Smooth muscle cell (in vitro differentiated cells): ENCODE results near the gene VENTX. TPM values are rescaled to one million over a fixed set of nuclear protein-coding genes. Genes with fewer than 3 reads are reported as not detected.

Source experiments
- DNase-seq: peaks from one replicate; lab custom pipeline; 2025; ENCODE audit not compliant: unreplicated experiment; lab: John Stamatoyannopoulos, UW
- H2AFZ ChIP-seq: fragments of 200-600 bp; sonication (generic); 2 replicates; pipeline ENCODE4 v1.6.0; 2016; ENCODE audit warnings: antibody characterized with exemption, low read depth, mild to moderate bottlenecking
- H3F3A ChIP-seq: fragments of 200-600 bp; sonication (generic); 2 replicates; pipeline ENCODE4 v1.6.0; 2017; ENCODE audit warnings: antibody characterized with exemption, low read depth
- H3K27ac ChIP-seq: fragments of 200-600 bp; sonication (generic); 2 replicates; pipeline ENCODE4 v1.5.1; 2016; ENCODE audit warnings: low read depth, mild to moderate bottlenecking
- H3K27me3 ChIP-seq: fragments of 200-600 bp; sonication (generic); 2 replicates; pipeline ENCODE4 v1.6.1; 2016; ENCODE audit warnings: low read depth, mild to moderate bottlenecking
- H3K36me3 ChIP-seq: fragments of 200-600 bp; sonication (generic); 2 replicates; pipeline ENCODE4 v1.5.1; 2016; ENCODE audit warnings: low read depth
- H3K4me1 ChIP-seq: fragments of 200-600 bp; sonication (generic); 2 replicates; pipeline ENCODE4 v1.5.1; 2016; ENCODE audit warnings: low read depth
- H3K4me2 ChIP-seq: fragments of 200-600 bp; sonication (generic); 2 replicates; pipeline ENCODE4 v1.6.0; 2016; ENCODE audit warnings: mild to moderate bottlenecking
- H3K4me3 ChIP-seq: fragments of 200-600 bp; sonication (generic); 2 replicates; pipeline ENCODE4 v1.5.1; 2016; ENCODE audit warnings: mild to moderate bottlenecking
- H3K79me2 ChIP-seq: fragments of 200-600 bp; sonication (generic); 2 replicates; pipeline ENCODE4 v1.6.0; 2016; ENCODE audit warnings: low read depth, mild to moderate bottlenecking
- H3K9ac ChIP-seq: fragments of 200-600 bp; sonication (generic); 2 replicates; pipeline ENCODE4 v1.6.0; 2016; ENCODE audit warnings: low read depth
- H3K9me3 ChIP-seq: fragments of 200-600 bp; sonication (generic); replicated peaks from 2 replicates; pipeline ENCODE4 v1.5.1; 2016; ENCODE audit warnings: low read depth
- H4K20me1 ChIP-seq: fragments of 200-600 bp; sonication (generic); 2 replicates; pipeline ENCODE4 v1.6.0; 2016; ENCODE audit warnings: low read depth
- CTCF ChIP-seq: fragments of 200-600 bp; sonication (generic); IDR thresholded peaks from 2 replicates; pipeline ENCODE4 v1.5.1; 2017; ENCODE audit warnings: borderline replicate concordance, mild to moderate bottlenecking, antibody characterized with exemption; ENCODE audit not compliant: insufficient read depth, poor library complexity, severe bottlenecking
- WGBS: methylation state at CpG from one replicate; pipeline ENCODE4 v1.1.7; 2016; ENCODE audit warnings: low lambda C conversion rate; 5-methylcytosine and 5-hydroxymethylcytosine counted together
- polyA plus RNA-seq: library from polyadenylated mRNA; unstranded; fragments of >200 nt; fragmentation: Nextera tagmentation; extraction: Ambion mirVana; gene quantifications from 2 replicates; pipeline ENCODE4 v1.2.1, GENCODE V29; 2016
- total RNA-seq: library from RNA; depleted of rRNA; stranded (reverse); fragments of >200 nt; gene quantifications from 2 replicates; pipeline ENCODE4 v1.2.3, GENCODE V29; 2014

VENTX gene
- total and polyA plus RNA-seq, 2 experiments from 2014 or later: not detected

GRCh38 chr10:133229265-133230043, 8.2 kb upstream of the VENTX start:
- no peak overlapping the region for H3K27ac ChIP-seq
- H3K79me2 ChIP-seq: no peaks in the 10 kb centered on the region
- whole genome bisulfite sequencing: 22% methylated on average over 39 of the region's 58 CpGs
- H3F3A ChIP-seq: no peaks in the 10 kb centered on the region
- no peak overlapping the region for H3K4me3 ChIP-seq
- H3K36me3 ChIP-seq: no peaks in the 10 kb centered on the region
- H3K9me3 ChIP-seq: no peaks in the 10 kb centered on the region
- peaks cover 73% of the 10 kb centered on the region for H3K27me3 ChIP-seq
- no peak for TF ChIP-seq CTCF
- no peak for DNase-seq
- H2AFZ ChIP-seq: no peak overlapping the region
- H3K4me1 ChIP-seq: no peaks in the 10 kb centered on the region
- H3K9ac ChIP-seq: no peak overlapping the region
- no peaks in the 10 kb centered on the region for H4K20me1 ChIP-seq
- H3K4me2 ChIP-seq: no peak overlapping the region

GRCh38 chr10:133230044-133230361, 7.7 kb upstream of the VENTX start, which contains the start of gene UTF1:
Gene UTF1 (plus strand): TSS chr10:133230217. CDS start chr10:133230289, 72 bp downstream.
- no peaks in the 10 kb centered on the region for H3K9me3 ChIP-seq
- H3K36me3 ChIP-seq: no peaks in the 10 kb centered on the region
- no peaks in the 10 kb centered on the region for H3K4me1 ChIP-seq
- H3K27me3 ChIP-seq: peaks cover 76% of the 10 kb centered on the region
- no peaks in the 10 kb centered on the region for H3F3A ChIP-seq
- no peak for DNase-seq
- peak within 1 kb of the TSS; percentile 54 for H3K4me2 ChIP-seq
- no peak within 1 kb of the TSS for H2AFZ ChIP-seq
- WGBS: 1% methylated on average over 20 of the region's 49 CpGs
- no peak for TF ChIP-seq CTCF
- no peaks in the 10 kb centered on the region for H3K79me2 ChIP-seq
- H4K20me1 ChIP-seq: no peaks in the 10 kb centered on the region
- H3K9ac ChIP-seq: no peak within 1 kb of the TSS
- no peak within 1 kb of the TSS for H3K4me3 ChIP-seq
- H3K27ac ChIP-seq: no peak within 1 kb of the TSS

GRCh38 chr10:133230387-133231195, 7.1 kb upstream of the VENTX start:
- H3K27ac ChIP-seq: no peak overlapping the region
- H2AFZ ChIP-seq: no peak overlapping the region
- peak overlapping the region; percentile 54 for H3K4me2 ChIP-seq
- H3F3A ChIP-seq: no peaks in the 10 kb centered on the region
- no peaks in the 10 kb centered on the region for H3K36me3 ChIP-seq
- DNase-seq: no peak
- H3K4me3 ChIP-seq: no peak overlapping the region
- WGBS: 3% methylated on average over 43 of the region's 122 CpGs
- no peak for TF ChIP-seq CTCF
- H3K79me2 ChIP-seq: no peaks in the 10 kb centered on the region
- H3K9ac ChIP-seq: no peak overlapping the region
- peaks cover 82% of the 10 kb centered on the region for H3K27me3 ChIP-seq
- H3K9me3 ChIP-seq: no peaks in the 10 kb centered on the region
- H3K4me1 ChIP-seq: peaks cover 4% of the 10 kb centered on the region
- no peaks in the 10 kb centered on the region for H4K20me1 ChIP-seq
